ENCODE data around the gene NTNG1.

DNA sequence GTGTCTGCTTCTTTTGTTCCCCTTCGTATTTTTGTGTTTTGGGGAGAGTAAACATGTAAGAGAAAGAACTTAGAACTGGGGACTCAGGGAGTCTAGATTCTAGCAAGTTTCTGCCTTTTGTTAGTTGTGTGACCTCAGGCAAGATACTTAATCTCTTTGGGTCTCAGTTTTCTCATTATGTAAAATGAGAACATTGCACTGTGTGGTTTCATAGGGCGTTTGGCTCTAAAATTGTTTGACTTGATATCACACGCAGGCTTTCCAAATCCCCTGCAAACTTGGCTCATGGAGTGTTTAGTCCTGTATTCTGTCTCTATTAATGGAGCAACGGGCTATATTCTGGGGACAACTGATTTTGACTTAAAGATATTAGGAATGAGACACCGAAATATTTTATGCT lies 57.7 kb downstream of the NTNG1 start:
- TF ChIP-seq, protein P1, sequence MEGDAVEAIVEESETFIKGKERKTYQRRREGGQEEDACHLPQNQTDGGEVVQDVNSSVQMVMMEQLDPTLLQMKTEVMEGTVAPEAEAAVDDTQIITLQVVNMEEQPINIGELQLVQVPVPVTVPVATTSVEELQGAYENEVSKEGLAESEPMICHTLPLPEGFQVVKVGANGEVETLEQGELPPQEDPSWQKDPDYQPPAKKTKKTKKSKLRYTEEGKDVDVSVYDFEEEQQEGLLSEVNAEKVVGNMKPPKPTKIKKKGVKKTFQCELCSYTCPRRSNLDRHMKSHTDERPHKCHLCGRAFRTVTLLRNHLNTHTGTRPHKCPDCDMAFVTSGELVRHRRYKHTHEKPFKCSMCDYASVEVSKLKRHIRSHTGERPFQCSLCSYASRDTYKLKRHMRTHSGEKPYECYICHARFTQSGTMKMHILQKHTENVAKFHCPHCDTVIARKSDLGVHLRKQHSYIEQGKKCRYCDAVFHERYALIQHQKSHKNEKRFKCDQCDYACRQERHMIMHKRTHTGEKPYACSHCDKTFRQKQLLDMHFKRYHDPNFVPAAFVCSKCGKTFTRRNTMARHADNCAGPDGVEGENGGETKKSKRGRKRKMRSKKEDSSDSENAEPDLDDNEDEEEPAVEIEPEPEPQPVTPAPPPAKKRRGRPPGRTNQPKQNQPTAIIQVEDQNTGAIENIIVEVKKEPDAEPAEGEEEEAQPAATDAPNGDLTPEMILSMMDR (IDR thresholded peaks at IDR 0.05) = no peak
- no peak for TF ChIP-seq POLR2AphosphoS5 (IDR thresholded peaks at IDR 0.05)

Measured in suprapubic skin (tissue), 3 donors.